OCI-LY1 (cell line): Measurements from ENCODE around the gene KCNA5.

Experiments used
- EZH2 ChIP-seq: fragments of 200-600 bp; sonication (generic), shearing (Covaris generic); IDR thresholded peaks from 2 replicates; pipeline ENCODE4 v1.8.0; 2017; ENCODE audit warnings: borderline replicate concordance, mixed run types, mild to moderate bottlenecking, antibody characterized with exemption, low read length, moderate library complexity, mixed read lengths
- TF ChIP-seq, protein P1 (sequence below): fragments of 200-600 bp; sonication (generic), shearing (Covaris generic); IDR thresholded peaks from 2 replicates; pipeline ENCODE4 v1.5.1; 2017; ENCODE audit warnings: mild to moderate bottlenecking, antibody characterized with exemption, low read length, moderate library complexity, mixed read lengths

DNA sequence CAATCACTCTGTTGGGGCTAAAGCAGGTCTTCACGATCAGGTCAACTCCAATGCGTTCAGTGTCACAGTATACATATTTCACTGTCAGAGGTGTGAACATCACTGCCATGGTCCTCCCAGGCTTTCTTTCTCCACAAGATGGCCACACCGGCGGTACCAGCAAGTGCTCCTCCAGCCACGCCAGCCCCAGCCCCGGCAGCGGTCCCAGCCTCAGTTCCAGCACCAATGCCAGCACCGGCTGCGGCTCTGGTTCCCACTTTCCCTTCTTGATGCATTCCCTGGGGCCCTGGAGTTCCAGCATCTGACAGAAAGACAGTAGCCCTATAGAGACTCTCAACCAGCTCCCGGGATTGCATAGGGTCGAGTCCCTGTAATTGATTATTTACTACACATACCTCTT is 10.9 kb upstream of the KCNA5 start:
- TF ChIP-seq, protein P1, sequence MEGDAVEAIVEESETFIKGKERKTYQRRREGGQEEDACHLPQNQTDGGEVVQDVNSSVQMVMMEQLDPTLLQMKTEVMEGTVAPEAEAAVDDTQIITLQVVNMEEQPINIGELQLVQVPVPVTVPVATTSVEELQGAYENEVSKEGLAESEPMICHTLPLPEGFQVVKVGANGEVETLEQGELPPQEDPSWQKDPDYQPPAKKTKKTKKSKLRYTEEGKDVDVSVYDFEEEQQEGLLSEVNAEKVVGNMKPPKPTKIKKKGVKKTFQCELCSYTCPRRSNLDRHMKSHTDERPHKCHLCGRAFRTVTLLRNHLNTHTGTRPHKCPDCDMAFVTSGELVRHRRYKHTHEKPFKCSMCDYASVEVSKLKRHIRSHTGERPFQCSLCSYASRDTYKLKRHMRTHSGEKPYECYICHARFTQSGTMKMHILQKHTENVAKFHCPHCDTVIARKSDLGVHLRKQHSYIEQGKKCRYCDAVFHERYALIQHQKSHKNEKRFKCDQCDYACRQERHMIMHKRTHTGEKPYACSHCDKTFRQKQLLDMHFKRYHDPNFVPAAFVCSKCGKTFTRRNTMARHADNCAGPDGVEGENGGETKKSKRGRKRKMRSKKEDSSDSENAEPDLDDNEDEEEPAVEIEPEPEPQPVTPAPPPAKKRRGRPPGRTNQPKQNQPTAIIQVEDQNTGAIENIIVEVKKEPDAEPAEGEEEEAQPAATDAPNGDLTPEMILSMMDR: no peak
- TF ChIP-seq EZH2: no peak
